Femur (tissue), 1 donor: Measurements from ENCODE around the gene QPCT.
"Not testable (repeated sequence)": the region's sequence is repeated elsewhere in the genome, so short reads cannot be mapped to it uniquely, and the experiment has no call there.

ENCODE experiments used
- DNase-seq: peaks from one replicate; pipeline ENCODE4 v3.0.0-alpha.2; 2017

Gene QPCT

DNA sequence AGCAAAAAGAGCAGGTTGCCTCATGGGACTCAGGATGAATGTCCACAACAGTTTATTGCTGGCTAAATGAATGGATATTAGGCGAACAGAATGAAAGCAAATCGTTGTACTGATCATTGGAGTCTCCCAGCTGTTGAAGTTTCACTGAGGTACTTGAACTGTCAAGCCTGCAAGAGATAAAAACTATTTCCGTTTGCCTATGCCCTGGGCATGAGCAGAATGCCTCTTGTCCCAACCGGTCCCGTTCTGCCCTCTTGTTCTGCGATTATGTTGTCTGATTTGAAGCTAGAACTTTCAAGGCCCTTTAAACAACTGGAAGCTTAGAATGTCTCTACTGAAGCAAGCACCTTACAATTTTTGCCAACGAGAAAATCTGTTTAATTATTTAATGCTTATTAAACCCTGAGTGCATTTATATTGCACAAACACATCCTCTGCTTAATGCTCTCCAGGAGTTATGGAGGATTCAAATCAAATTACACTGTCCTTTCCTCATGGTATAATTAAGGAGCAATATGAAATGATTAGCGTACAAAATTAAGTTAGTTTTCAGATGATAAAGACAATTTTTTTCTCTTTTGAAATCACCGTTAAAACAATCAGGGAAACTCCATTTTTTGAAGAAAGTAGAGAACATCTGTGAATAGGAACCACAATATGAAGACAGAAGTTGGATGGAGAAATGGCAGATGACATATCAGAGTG lies 17.7 kb downstream of the QPCT start:
- no peak for DNase-seq

- no peak for DNase-seq
These were observed 19.9 kb downstream of the QPCT start for GRCh38 chr2:37364351-37364750.

DNA sequence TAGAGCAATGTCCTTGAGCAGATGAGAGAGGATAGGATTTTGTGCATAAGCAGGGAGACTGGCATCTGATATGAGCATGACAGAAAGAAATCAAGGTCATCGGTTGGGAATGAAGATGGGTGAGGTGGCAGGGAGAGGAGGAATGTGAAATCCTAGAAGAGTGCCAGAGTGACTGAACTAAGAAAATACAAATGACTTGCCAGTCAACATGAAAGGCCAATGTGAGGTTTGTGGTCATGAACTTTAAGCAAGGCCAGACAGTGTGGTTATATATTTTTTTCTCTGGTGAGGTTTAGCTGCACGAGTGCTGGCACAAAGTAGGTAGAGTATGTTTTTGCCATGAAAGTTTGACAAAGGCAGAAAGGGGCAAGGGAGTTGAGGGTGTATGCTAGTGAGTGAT lies 21.2 kb downstream of the QPCT start:
- DNase-seq, result no peak

GRCh38 chr2:37366773-37367172 lies 22.3 kb downstream of the QPCT start:
- DNase-seq, result no peak

- DNase-seq, result no peak
These were observed 22.9 kb downstream of the QPCT start for GRCh38 chr2:37367310-37367709.

DNA sequence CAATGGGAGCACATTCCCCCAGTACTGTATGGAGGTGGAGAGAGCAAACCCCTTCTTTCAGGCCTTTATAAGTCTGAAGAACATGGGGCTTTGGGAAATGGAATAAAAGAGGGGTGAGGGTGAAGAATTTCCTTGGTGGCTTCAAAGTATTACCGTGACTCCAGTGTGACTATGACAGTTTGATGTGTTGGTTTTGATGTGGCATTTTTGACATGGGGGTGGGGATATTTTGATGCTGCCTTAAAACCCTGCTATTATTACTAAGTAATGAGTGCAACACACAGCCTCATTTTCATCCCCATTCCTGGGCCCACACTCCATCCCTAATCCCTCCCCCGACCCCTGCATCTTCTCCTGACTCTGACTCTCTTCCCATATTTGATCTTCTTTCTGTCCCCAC lies 23.6 kb downstream of the QPCT start:
- DNase-seq, result no peak

DNA sequence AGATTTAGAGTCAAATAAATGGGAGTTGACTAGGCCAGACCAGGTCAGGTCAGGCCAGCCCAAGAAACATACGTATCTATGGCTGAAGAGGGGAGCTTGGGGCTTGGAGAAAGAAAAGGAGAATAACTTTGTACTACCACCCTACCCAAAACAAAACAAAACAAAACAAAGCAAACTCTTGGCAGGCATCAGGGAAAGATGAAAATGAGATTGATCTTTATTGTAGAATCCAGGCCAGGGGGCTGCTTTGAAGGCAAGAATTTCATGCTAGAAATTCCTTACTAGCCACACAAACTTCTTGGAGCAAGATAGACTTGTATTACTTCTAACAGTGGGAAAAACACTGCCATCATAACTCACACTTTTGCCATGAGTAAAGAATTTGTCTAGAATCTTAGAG lies 26.2 kb downstream of the QPCT start:
- no peak for DNase-seq

DNA sequence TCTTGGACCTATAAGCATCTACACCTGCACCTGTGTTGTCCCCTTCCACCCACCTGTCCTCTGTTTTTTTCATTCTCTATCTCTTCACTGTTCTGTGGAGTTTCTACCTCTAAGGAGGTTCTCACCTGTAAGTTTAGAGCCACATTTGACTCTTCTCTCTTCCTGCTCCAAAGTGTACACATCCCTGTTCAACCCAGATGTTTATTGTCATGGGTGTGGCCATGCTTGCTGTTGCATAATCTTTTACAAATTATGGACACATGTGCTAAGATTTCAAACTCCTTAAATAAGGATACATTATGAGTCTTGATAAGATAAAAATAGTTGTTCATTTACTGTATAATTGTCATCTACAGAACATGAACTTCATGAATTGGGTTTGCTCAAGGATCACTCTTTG lies 27.6 kb downstream of the QPCT start:
- no peak for DNase-seq

- DNase-seq, result peak; percentile 34
These were observed 31.4 kb downstream of the QPCT start for GRCh38 chr2:37375741-37376288.

DNA sequence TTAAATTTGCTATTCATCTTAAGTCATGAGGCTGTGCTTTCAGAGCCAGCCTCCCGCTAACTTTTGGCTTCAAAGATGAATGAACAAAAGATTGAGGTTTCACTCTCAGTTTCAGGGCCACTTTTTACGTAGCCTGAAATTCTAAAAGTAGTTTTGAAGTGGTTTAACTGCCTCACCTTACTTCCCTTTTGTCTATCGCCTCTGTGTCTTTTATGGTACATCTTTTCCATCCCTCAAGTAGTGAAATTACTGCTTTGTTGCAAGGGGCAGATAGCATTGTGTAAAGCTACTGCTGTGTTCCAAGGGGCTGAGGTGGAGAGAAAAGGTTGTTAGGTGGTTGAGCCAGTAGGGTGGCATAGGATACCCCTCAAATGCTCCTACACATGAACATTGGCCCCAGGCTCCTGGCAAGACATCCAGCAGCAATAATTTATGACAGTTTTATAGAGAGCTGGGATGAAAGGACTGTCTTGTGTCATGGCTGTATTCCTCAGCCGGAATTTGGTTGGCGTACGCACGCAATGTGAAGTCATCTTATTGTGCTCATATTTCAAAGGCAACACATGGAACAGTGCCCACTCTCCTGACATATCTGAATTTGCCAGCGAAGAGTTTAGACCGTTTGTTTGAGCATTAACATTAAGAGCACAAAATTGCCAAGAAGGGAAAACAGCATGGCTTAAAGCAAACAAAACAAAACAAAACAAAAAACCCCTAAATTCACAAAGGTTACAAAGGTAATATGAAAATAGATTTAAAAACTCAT lies 32.2 kb downstream of the QPCT start:
- DNase-seq, result peak; percentile 58

- peak; percentile 31 for DNase-seq
These were observed 32.7 kb downstream of the QPCT start for GRCh38 chr2:37377187-37377532.

GRCh38 chr2:37378411-37378810 lies 34.0 kb downstream of the QPCT start:
- no peak for DNase-seq

DNA sequence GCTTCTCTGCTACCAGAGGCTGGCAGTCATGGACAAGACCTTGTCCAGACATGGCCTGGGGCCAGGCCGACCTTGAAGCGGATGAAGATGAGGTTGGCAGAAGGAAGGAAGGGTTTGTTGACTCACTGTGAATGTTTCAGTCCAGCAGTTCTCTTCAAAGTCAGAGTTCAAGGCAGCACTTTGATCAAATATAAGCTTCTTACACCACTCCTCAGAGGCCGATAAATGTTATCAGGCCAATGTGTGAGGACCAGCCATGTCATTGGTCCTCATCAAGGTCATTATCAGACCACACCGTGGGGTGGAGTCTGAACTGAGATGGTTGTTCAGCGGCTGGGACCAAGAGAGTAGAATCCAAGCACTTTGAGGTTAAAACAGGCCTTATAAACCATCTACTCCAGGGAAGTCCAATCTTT lies 35.5 kb downstream of the QPCT start:
- no peak for DNase-seq

DNA sequence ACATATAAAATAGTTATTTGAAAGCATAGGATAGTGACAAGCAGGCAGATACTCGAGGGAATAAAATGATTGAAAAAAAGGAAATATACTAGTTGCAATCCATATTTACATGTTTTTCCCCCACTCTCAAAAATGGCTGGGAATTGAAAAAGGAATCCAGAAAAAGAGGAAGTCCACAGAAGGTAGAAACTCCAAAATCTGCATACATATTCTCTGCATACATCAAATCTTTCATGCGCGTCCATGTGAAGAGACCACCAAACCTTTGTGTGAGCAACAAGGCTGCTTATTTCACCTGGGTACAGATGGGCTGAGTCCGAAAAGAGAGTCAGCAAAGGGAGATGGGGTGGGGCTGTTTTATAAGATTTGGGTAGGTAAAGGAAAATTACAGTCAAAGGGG lies 36.4 kb downstream of the QPCT start:
- not testable (repeated sequence) for DNase-seq

DNA sequence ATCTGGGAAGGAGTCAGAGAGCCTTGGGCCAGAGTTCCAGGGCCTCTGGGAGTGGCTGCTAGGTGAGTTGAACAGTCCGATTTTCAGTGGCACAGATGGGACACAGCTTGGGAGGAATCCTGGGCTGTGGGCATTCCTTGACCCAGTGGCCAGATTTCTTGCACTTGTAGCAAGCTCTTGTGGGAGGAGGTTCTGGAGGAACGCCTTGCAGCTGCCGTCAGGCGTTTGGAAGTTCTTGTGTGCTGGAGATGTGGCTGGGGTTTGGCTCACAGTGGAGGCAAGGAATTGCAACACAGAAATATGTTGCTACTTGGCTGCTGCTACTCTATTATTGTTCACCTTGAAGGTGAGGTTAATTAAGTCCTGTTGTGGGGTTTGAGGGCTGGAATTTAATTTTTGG lies 39.8 kb downstream of the QPCT start:
- DNase-seq, result not testable (repeated sequence)

- DNase-seq, result no peak
These were observed 42.9 kb downstream of the QPCT start for GRCh38 chr2:37387148-37387835.

- no peak for DNase-seq
These were observed 43.6 kb downstream of the QPCT start for GRCh38 chr2:37388074-37388473.

DNA sequence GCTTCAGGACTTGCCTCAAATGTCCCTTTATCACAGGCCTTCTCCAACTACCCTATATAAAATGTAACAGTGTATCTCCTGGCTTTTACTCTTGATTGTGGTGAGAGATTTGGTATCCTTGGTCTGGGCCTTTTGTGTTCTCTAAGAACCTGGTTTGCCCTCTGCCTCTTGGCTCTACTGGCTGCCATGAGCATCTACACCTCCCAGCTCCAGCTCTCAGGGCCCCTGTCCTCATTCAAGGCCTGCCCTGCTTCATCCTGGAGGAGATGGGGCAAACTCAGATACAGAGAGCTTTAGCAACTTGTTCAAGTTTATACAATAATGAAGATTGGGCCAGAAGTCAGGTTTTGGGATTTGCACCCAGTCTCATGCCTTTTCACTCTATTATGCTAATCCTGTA lies 45.0 kb downstream of the QPCT start:
- no peak for DNase-seq

DNA sequence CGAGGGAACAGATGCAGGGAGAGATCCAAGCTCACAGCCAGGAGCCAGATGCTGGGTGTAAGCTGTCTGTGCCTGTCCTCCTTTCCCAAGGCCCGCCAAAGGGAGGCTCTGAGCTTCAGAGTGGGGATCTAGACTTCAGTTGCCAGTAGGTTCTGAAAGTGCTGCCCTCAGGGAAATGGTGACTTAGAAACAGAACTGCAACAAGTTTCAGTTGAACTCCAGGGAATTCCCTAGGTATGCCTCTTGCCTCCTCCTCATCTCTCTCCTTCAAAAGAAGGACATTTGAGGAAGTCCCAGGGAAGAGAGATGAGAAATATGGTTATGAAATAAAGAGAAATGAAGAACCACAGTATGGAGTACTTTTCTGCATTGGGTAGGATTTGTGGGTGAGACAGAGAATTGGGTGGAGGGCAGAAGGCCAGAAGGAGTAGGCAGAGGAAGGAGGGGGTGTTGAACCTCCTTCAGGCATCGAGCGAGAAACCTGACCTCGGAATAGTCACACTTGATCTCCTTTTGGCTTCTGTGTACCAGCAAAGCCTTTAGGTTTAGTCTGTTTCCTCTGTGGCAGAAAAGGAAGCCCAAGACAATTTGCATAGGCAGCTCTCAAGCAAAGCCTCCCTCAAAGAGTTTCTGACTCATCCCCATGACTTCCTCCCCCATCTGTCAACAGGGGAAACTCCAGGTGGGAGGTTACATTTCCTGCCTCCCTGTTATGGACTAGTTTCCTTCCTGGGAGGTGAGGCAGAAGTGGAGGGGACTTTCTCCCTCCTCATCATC lies 45.7 kb downstream of the QPCT start:
- no peak for DNase-seq

DNA sequence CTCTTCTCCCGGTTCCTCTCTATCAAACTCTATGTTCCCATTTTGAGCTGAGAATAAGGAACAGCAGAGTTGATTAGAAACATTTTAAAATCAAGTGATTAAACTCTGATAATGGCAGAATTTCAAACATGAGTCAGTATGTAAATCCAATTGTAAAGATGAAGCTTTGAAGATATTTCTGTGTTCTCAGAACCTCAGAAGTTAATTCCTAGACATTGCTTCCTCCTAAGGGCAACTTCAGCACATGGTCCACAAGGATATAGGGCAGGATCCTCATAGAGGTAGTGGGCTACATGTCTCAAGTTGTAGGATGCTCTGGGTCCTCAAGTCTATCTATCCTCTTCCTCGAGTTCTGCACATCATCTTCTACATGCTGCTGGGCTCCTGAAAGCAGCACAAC lies 46.3 kb downstream of the QPCT start:
- DNase-seq, result no peak

GRCh38 chr2:37391711-37392110 lies 47.3 kb downstream of the QPCT start:
- DNase-seq, result no peak

- DNase-seq, result no peak
These were observed 48.0 kb downstream of the QPCT start for GRCh38 chr2:37392428-37392827.

DNA sequence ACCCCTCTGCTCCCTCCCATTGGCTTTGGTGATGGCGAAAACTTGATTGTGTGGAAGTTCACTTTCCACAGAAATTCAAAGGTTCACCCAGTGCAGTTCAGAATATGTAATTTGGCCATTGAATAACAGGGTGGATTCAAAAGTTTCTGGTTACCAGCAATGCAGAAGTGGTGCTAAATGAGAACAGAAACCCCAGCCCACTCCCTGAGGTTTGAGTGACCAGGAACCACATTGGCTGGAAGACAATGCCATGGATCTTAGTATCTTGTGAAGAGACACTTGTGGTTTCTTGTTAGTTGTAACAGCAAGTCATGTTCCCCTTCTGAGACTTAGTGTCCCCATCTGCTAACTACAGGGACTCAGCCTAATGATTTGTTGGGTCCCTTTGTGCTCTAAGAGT lies 49.8 kb downstream of the QPCT start:
- DNase-seq, result no peak
